Ovary (tissue), 9 donors: ENCODE measurements around the gene SH2D4B. TPM values are rescaled to one million over a fixed set of nuclear protein-coding genes. Genes with fewer than 3 reads are reported as not detected.

ENCODE experiments used
- DNase-seq, 5 donors: peaks; one replicate each; pipeline ENCODE4 v3.0.0-alpha.2; 2019 to 2020
- H3K27ac ChIP-seq, 2 donors: fragments of 200-600 bp; one replicate each; pipeline versions ENCODE4 v1.5.1 to v1.8.0; 2019 to 2022
- H3K27me3 ChIP-seq: fragments of 200-600 bp; one replicate; pipeline ENCODE4 v1.8.0; 2022
- H3K36me3 ChIP-seq: fragments of 200-600 bp; sonication (generic); one replicate; pipeline ENCODE4 v1.5.1; 2019
- H3K4me1 ChIP-seq: one replicate; pipeline ENCODE4 v1.8.1; 2013; ENCODE audit warnings: mild to moderate bottlenecking, moderate library complexity; ENCODE audit not compliant: insufficient read depth
- H3K4me3 ChIP-seq: fragments of 200-600 bp; sonication (generic); one replicate; pipeline ENCODE4 v1.5.1; 2017
- H3K9me3 ChIP-seq, 2 donors: fragments of 200-600 bp in 1 of 2; sonication (generic) in 1 of 2; one replicate each; pipeline versions ENCODE4 v1.5.1 to v1.8.1; 2013 to 2019; ENCODE audit warnings: mild to moderate bottlenecking in 1 of 2, moderate library complexity in 1 of 2
- EP300 ChIP-seq: sonication (generic); formaldehyde crosslinking; IDR thresholded peaks from one replicate; pipeline ENCODE4 v1.6.1; 2017; ENCODE audit warnings: antibody characterized with exemption
- POLR2A ChIP-seq: fragments of 450-650 bp; IDR thresholded peaks from one replicate; pipeline ENCODE4 v1.6.1; 2017; ENCODE audit warnings: antibody characterized with exemption, mild to moderate bottlenecking, moderate library complexity
- WGBS, 3 donors: extraction: QIAGEN DNeasy Blood & Tissue Kit in 1 of 3; methylation state at CpG; one replicate each; pipeline versions ENCODE4 v1.1.5 to v1.1.7; 2013 to 2017; 5-methylcytosine and 5-hydroxymethylcytosine counted together
- intact Hi-C, 4 donors: fragments of 100-400 bp; cut with DNase I; formaldehyde crosslinking; loops; one replicate each; pipeline versions ENCODE4 v1.11.0 to v1.15.1; 2022 to 2023
- polyA plus RNA-seq, 2 donors: library from polyadenylated mRNA; stranded (reverse); fragments of 200-250 nt in 1 of 2; fragments of 350-450 nt in 1 of 2; fragmentation: Illumina TruSeq in 1 of 2; extraction: RNeasy Lipid Tissue Mini Kit (QIAGEN cat#74804) in 1 of 2; gene quantifications; one replicate each; pipeline ENCODE4 v1.2.3, GENCODE V29; 2013 to 2014
- total RNA-seq, 7 donors: library from RNA; depleted of rRNA in 2 of 7; stranded (reverse); fragments of >200 nt in 2 of 7; fragmentation: NEBNext Ultra II Directional in 3 of 7; extraction: Animal tissue kit (Norgen Biotek cat#: 25700) in 3 of 7; gene quantifications; one replicate each; pipeline versions ENCODE4 v1.1.0 to v1.2.4, GENCODE V29; 2016 to 2023
- TF ChIP-seq, protein P1 (sequence below), 3 donors: fragments of 450-650 bp in 2 of 3; fragments of 200-600 bp in 1 of 3; IDR thresholded peaks; one replicate each; pipeline versions ENCODE4 v1.5.1 to v1.8.0; 2016 to 2022; ENCODE audit warnings: antibody characterized with exemption in 3 of 3, mild to moderate bottlenecking in 1 of 3
- donor health status: DM: no; HTN: no; CAD: no; lungs with moderate emphysema.
- donor health status: DM: no; HTN: no; CAD: no.
- donor health status: Bipolar disorder and iron deficiency.
- donor health status: DM: yes; HTN: yes; CAD: no.
- donor health status: DM: no; HTN: no; CAD: no.
- donor health status: DM: yes; HTN: yes; CAD: no.

Gene SH2D4B
- total and polyA plus RNA-seq, 9 donors, result 0.05 to 0.53 (median 0.10) TPM; not detected in 5

DNA sequence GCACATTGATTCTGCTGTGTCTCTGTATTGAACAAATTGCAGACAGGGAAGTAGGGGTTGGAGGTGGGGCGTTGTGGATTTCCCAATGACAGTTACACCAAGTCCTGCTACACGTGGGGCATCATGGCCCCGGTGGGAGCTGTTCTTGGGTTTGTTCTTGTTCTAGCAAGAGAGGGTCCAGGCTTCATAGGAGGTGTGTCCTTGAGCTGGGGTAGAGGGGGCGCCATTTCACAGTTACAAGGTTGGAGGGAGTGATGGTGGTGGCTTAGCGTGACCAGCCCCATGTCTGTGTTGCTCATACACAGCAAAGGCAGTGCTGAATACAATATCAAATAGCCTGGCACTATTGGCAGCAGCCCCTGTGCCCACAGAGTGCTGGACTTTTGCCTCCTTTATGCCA lies 15.7 kb downstream of the SH2D4B start:
- TF ChIP-seq POLR2A (no peak), EP300 (no peak)
- TF ChIP-seq, protein P1, sequence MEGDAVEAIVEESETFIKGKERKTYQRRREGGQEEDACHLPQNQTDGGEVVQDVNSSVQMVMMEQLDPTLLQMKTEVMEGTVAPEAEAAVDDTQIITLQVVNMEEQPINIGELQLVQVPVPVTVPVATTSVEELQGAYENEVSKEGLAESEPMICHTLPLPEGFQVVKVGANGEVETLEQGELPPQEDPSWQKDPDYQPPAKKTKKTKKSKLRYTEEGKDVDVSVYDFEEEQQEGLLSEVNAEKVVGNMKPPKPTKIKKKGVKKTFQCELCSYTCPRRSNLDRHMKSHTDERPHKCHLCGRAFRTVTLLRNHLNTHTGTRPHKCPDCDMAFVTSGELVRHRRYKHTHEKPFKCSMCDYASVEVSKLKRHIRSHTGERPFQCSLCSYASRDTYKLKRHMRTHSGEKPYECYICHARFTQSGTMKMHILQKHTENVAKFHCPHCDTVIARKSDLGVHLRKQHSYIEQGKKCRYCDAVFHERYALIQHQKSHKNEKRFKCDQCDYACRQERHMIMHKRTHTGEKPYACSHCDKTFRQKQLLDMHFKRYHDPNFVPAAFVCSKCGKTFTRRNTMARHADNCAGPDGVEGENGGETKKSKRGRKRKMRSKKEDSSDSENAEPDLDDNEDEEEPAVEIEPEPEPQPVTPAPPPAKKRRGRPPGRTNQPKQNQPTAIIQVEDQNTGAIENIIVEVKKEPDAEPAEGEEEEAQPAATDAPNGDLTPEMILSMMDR (IDR thresholded peaks at IDR 0.05), result no peak
- DNase-seq, result no peak
- Histone ChIP-seq H3K27me3 (no peaks in the 10 kb centered on the region), H3K27ac (no peak overlapping the region), H3K9me3 (no peaks in the 10 kb centered on the region), H3K36me3 (no peaks in the 10 kb centered on the region), H3K4me3 (no peak overlapping the region), H3K4me1 (no peaks in the 10 kb centered on the region)
- WGBS, 3 donors, result 84 to 91% (median 90%) methylated on average over 5 of the region's 5 CpGs
- intact Hi-C loops, result no loop called here

DNA sequence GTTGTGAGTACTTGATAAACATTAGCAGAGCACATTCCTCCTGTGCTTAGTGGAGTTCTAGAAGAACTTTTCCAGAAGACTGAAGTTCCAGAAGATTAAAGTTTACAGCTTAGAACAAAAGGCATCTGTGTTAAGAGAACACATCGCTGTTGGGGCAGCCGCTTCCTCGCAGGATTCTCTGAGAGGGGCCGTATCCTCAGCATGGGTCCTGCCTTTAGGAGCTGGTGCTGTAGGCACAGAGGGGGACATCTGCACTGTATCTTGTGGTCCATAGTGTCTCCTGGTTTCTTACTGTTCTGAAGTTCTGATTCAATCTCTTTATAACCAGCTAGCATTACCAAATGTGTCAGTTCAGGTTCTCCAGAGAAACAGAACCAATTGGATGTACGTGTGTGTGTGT lies 16.3 kb downstream of the SH2D4B start:
- Histone ChIP-seq H3K4me3 (no peak overlapping the region), H3K27ac (no peak overlapping the region), H3K9me3 (no peaks in the 10 kb centered on the region), H3K27me3 (no peaks in the 10 kb centered on the region), H3K36me3 (no peaks in the 10 kb centered on the region), H3K4me1 (no peaks in the 10 kb centered on the region)
- no peak for DNase-seq
- intact Hi-C loops, result no loop called here
- TF ChIP-seq POLR2A (no peak), EP300 (no peak)
- TF ChIP-seq, protein P1 (IDR thresholded peaks at IDR 0.05), result no peak
- 86 to 90% (median 90%) methylated on average over 5 of the region's 5 CpGs for WGBS, 3 donors

DNA sequence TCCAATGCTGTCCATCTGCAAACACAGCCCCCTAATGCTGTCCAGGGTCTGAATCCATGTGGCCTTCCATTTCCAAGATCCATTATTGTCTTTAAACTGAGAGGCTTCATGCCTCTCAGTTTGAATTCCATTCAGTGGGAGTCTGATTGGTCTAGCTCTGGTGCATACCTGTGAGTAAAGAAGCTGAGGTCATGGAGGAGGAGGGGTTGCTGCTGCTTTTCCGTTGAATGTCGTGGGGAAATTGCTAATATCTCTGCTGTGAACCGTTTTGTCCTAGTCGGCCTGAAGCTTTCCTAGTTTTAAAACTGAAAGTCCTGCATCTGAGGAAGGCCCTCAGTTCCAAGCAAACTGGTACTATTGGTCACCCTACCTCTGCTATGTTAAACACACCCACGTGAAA lies 17.7 kb downstream of the SH2D4B start:
- TF ChIP-seq POLR2A, result no peak
- intact Hi-C loops, result no loop called here
- no peak for DNase-seq
- Histone ChIP-seq H3K4me1 (no peaks in the 10 kb centered on the region), H3K36me3 (no peaks in the 10 kb centered on the region), H3K27ac (no peak overlapping the region), H3K4me3 (no peak overlapping the region), H3K27me3 (no peaks in the 10 kb centered on the region), H3K9me3 (no peaks in the 10 kb centered on the region)
- WGBS, 3 donors, result 62 to 77% (median 65%) methylated on average over 5 of the region's 5 CpGs

DNA sequence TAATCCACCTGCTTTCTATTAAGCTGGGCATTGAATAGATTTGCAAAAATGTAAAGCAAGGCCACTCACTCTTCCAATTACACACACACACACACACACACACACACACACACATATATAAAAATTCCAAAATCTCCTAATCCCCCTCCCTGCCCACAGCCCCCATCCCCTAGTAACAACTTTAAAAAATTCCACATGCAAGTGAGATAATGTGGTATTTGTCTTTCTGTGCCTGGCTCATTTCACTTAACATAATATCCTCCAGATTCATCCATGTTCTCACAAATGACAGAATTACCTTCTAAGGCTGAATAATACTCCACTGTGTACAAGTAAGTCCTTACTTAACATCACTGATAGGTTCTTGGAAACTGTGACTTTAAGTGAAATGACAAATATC lies 24.2 kb downstream of the SH2D4B start:
- no peak for TF ChIP-seq EP300
- TF ChIP-seq POLR2A, result no peak
- TF ChIP-seq, protein P1 (IDR thresholded peaks at IDR 0.05), result no peak
- Histone ChIP-seq H3K4me1 (no peaks in the 10 kb centered on the region), H3K4me3 (no peak overlapping the region), H3K9me3 (no peaks in the 10 kb centered on the region), H3K36me3 (no peaks in the 10 kb centered on the region), H3K27me3 (no peaks in the 10 kb centered on the region), H3K27ac (no peak overlapping the region)
- no peak for DNase-seq
- intact Hi-C loops, result no loop called here

DNA sequence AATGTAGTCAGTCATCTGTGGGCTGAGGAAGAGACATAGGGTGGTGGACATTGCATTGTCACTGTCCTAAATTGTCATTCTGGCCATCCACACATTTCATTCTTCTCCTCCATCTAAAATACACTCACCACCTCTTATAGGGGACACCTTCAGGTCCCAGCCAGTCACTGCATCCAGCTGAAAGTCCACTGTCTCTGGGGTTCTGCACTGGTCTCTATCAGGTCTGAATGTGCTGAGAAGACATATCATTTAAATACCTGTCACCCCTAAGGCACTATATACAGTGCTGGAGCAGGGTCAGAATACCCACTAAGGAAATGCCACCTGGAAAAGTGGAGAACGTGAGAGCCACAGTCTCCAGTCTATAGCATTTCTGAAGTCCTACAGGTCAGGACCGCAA lies 29.6 kb downstream of the SH2D4B start:
- Histone ChIP-seq H3K4me3 (no peak overlapping the region), H3K4me1 (no peaks in the 10 kb centered on the region), H3K27ac (no peak overlapping the region), H3K36me3 (no peaks in the 10 kb centered on the region), H3K27me3 (no peaks in the 10 kb centered on the region), H3K9me3 (no peaks in the 10 kb centered on the region)
- whole genome bisulfite sequencing, 3 donors, result 79 to 90% (median 87%) methylated on average over 2 of the region's 2 CpGs
- TF ChIP-seq, protein P1 (IDR thresholded peaks at IDR 0.05), result no peak
- TF ChIP-seq EP300 (no peak), POLR2A (no peak)
- no peak for DNase-seq
- intact Hi-C loops, result no loop called here
